GM23248 (cell line): ENCODE data around the gene NUP93. TPM values are rescaled to one million over a fixed set of nuclear protein-coding genes. Genes with fewer than 3 reads are reported as not detected.

ENCODE experiments used
- DNase-seq: peaks from one replicate; pipeline ENCODE4 v3.0.0-alpha.2; 2015
- H2AFZ ChIP-seq: fragments of 200-600 bp; sonication (generic); 2 replicates; pipeline ENCODE4 v1.6.1; 2016; ENCODE audit warnings: antibody characterized with exemption
- H3F3A ChIP-seq: fragments of 200-600 bp; sonication (generic); 2 replicates; pipeline ENCODE4 v1.6.1; 2016; ENCODE audit warnings: mild to moderate bottlenecking, antibody characterized with exemption, mixed run types; ENCODE audit not compliant: insufficient read depth
- H3K27ac ChIP-seq: fragments of 200-600 bp; sonication (generic); 2 replicates; pipeline ENCODE4 v1.5.1; 2016; ENCODE audit warnings: mild to moderate bottlenecking
- H3K27me3 ChIP-seq: fragments of 200-600 bp; sonication (generic); replicated peaks from 2 replicates; pipeline ENCODE4 v1.6.1; 2016; ENCODE audit warnings: mild to moderate bottlenecking; ENCODE audit not compliant: insufficient read depth
- H3K36me3 ChIP-seq: fragments of 200-600 bp; sonication (generic); 2 replicates; pipeline ENCODE4 v1.6.1; 2016; ENCODE audit warnings: low read depth, mild to moderate bottlenecking
- H3K4me1 ChIP-seq: fragments of 200-600 bp; sonication (generic); 2 replicates; pipeline ENCODE4 v1.6.1; 2016; ENCODE audit warnings: mild to moderate bottlenecking; ENCODE audit not compliant: insufficient read depth
- H3K4me2 ChIP-seq: fragments of 200-600 bp; sonication (generic); one replicate; pipeline ENCODE4 v1.6.1; 2016; ENCODE audit warnings: mild to moderate bottlenecking; ENCODE audit not compliant: unreplicated experiment
- H3K4me3 ChIP-seq: fragments of 200-600 bp; sonication (generic); 2 replicates; pipeline ENCODE4 v1.5.1; 2016; ENCODE audit warnings: mild to moderate bottlenecking
- H3K79me2 ChIP-seq: fragments of 200-600 bp; sonication (generic); 2 replicates; pipeline ENCODE4 v1.6.1; 2016; ENCODE audit warnings: mild to moderate bottlenecking; ENCODE audit not compliant: insufficient read depth
- H3K9ac ChIP-seq: fragments of 200-600 bp; sonication (generic); 2 replicates; pipeline ENCODE4 v1.6.1; 2016; ENCODE audit warnings: mild to moderate bottlenecking
- H3K9me2 ChIP-seq: fragments of 200-600 bp; sonication (generic); 2 replicates; pipeline ENCODE4 v1.6.1; 2016; ENCODE audit warnings: mixed run types, mild to moderate bottlenecking, moderate library complexity; ENCODE audit not compliant: insufficient read depth
- H3K9me3 ChIP-seq: fragments of 200-600 bp; sonication (generic); one replicate; pipeline ENCODE4 v1.6.1; 2017; ENCODE audit warnings: low read depth
- H4K20me1 ChIP-seq: fragments of 200-600 bp; sonication (generic); 2 replicates; pipeline ENCODE4 v1.6.0; 2016; ENCODE audit not compliant: insufficient read depth
- EZH2 ChIP-seq: fragments of 200-600 bp; sonication (generic); IDR thresholded peaks from 2 replicates; pipeline ENCODE4 v1.6.1; 2018; ENCODE audit warnings: antibody characterized with exemption, mild to moderate bottlenecking; ENCODE audit not compliant: insufficient read depth, poor library complexity, severe bottlenecking
- EZH2phosphoT487 ChIP-seq: fragments of 200-600 bp; sonication (generic); IDR thresholded peaks from 2 replicates; pipeline ENCODE4 v1.6.1; 2018; ENCODE audit warnings: antibody characterized with exemption, moderate library complexity, mild to moderate bottlenecking, low read depth; ENCODE audit not compliant: insufficient read depth
- WGBS, 2 experiments: methylation state at CpG; one replicate each; pipeline ENCODE4 v1.1.6; 2015 to 2017; ENCODE audit warnings: low lambda C conversion rate in 2 of 2, low coverage in 1 of 2; ENCODE audit errors: missing lambda C conversion rate in 2 of 2; 5-methylcytosine and 5-hydroxymethylcytosine counted together
- in situ Hi-C: fragments of 300-500 bp; cut with MboI; formaldehyde crosslinking; loops from 2 replicates; pipeline ENCODE4 v1.15.0; 2020
- polyA plus RNA-seq: library from polyadenylated mRNA; unstranded; fragments of >200 nt; fragmentation: Nextera tagmentation; extraction: Ambion mirVana; gene quantifications from 2 replicates; pipeline ENCODE4 v1.2.1, GENCODE V29; 2016
- total RNA-seq: library from RNA; depleted of rRNA; stranded (reverse); fragments of >200 nt; shearing (Covaris generic); gene quantifications from 2 replicates; pipeline ENCODE4 v1.2.3, GENCODE V29; 2014

Gene NUP93
- total and polyA plus RNA-seq, 2 experiments from 2014 or later, result 47.1 to 51.2 TPM

- no peak overlapping the region for H3K27ac ChIP-seq
- no peak overlapping the region for H2AFZ ChIP-seq
- H3K4me3 ChIP-seq, result no peak overlapping the region
- H3K9ac ChIP-seq, result no peak overlapping the region
- in situ Hi-C loops, result no loop called here
- no peaks in the 10 kb centered on the region for H3K9me3 ChIP-seq
- H3K27me3 ChIP-seq, result no peaks in the 10 kb centered on the region
- no peaks in the 10 kb centered on the region for H3K9me2 ChIP-seq
- TF ChIP-seq EZH2phosphoT487, result no peak
- TF ChIP-seq EZH2, result no peak
- H3K79me2 ChIP-seq, result no peaks in the 10 kb centered on the region
- peak; percentile 51 for DNase-seq
- no peak overlapping the region for H3K4me2 ChIP-seq
- no peaks in the 10 kb centered on the region; the same call in 1 of the 2 replicates for H3K36me3 ChIP-seq
- H3K4me1 ChIP-seq, result peaks cover 3% of the 10 kb centered on the region
- 20 to 34% methylated on average over 3 of the region's 3 CpGs for WGBS, 2 experiments
- H3F3A ChIP-seq, result 0 out of 2 replicates have a peak, but pooled peaks cover 4% of the 10 kb centered on the region
- H4K20me1 ChIP-seq, result no peaks in the 10 kb centered on the region
These were observed 94.4 kb downstream of the NUP93 start for GRCh38 chr16:56824331-56824730.

- in situ Hi-C loops, result no loop called here
- H3K36me3 ChIP-seq, result no peaks in the 10 kb centered on the region; the same call in 1 of the 2 replicates
These were observed 94.9 kb downstream of the NUP93 start for GRCh38 chr16:56824804-56825203.

GRCh38 chr16:56825826-56826225, 95.9 kb downstream of the NUP93 start:
- DNase-seq, result peak; percentile 33
- Histone ChIP-seq H3F3A (0 out of 2 replicates have a peak, but pooled peaks cover 4% of the 10 kb centered on the region), H3K9me2 (no peaks in the 10 kb centered on the region), H3K4me2 (no peak overlapping the region), H2AFZ (no peak overlapping the region), H3K27ac (0 out of 2 replicates have a peak overlapping the region, but pooled peaks have one; percentile 22), H3K4me1 (peaks cover 9% of the 10 kb centered on the region), H4K20me1 (no peaks in the 10 kb centered on the region), H3K79me2 (no peaks in the 10 kb centered on the region), H3K27me3 (no peaks in the 10 kb centered on the region), H3K36me3 (no peaks in the 10 kb centered on the region), H3K9ac (no peak overlapping the region), H3K9me3 (no peaks in the 10 kb centered on the region), H3K4me3 (no peak overlapping the region)
- in situ Hi-C loops, result no loop called here
- no peak for TF ChIP-seq EZH2
- no peak for TF ChIP-seq EZH2phosphoT487

More at GRCh38 chr16:56824804-56825203, 94.9 kb downstream of the NUP93 start:
- Histone ChIP-seq H3K9me3 (no peaks in the 10 kb centered on the region), H3K27me3 (no peaks in the 10 kb centered on the region), H3K4me3 (no peak overlapping the region), H3K4me1 (peaks cover 3% of the 10 kb centered on the region), H3F3A (0 out of 2 replicates have a peak, but pooled peaks cover 4% of the 10 kb centered on the region), H3K9me2 (no peaks in the 10 kb centered on the region), H3K9ac (no peak overlapping the region), H3K4me2 (no peak overlapping the region), H3K27ac (no peak overlapping the region), H3K79me2 (no peaks in the 10 kb centered on the region), H4K20me1 (no peaks in the 10 kb centered on the region), H2AFZ (no peak overlapping the region)
- WGBS, 2 experiments, result 92 to 94% methylated on average over 3 of the region's 3 CpGs
- no peak for DNase-seq
- TF ChIP-seq EZH2, result no peak
- no peak for TF ChIP-seq EZH2phosphoT487

- no peak overlapping the region for H3K9ac ChIP-seq
- no peak overlapping the region for H3K4me2 ChIP-seq
- no peak for DNase-seq
- TF ChIP-seq EZH2phosphoT487 (no peak), EZH2 (no peak)
- 0 out of 2 replicates have a peak, but pooled peaks cover 4% of the 10 kb centered on the region for H3F3A ChIP-seq
- H3K27ac ChIP-seq, result no peak overlapping the region
- H3K36me3 ChIP-seq, result peaks cover 8% of the 10 kb centered on the region; the same call in 1 of the 2 replicates
- H3K4me3 ChIP-seq, result no peak overlapping the region
- H3K9me2 ChIP-seq, result no peaks in the 10 kb centered on the region
- no peaks in the 10 kb centered on the region for H3K79me2 ChIP-seq
- H4K20me1 ChIP-seq, result no peaks in the 10 kb centered on the region
- in situ Hi-C loops, result no loop called here
- 100% methylated on average over 1 of the region's 1 CpG for WGBS, 2 experiments
- H3K9me3 ChIP-seq, result no peaks in the 10 kb centered on the region
- H2AFZ ChIP-seq, result no peak overlapping the region
- no peaks in the 10 kb centered on the region for H3K27me3 ChIP-seq
- peaks cover 11% of the 10 kb centered on the region for H3K4me1 ChIP-seq
These were observed 98.7 kb downstream of the NUP93 start for GRCh38 chr16:56828647-56829046.

GRCh38 chr16:56830669-56831068, 100.7 kb downstream of the NUP93 start:
- Histone ChIP-seq H3K9me2 (no peaks in the 10 kb centered on the region), H3K4me2 (no peak overlapping the region), H4K20me1 (no peaks in the 10 kb centered on the region), H3K9me3 (no peaks in the 10 kb centered on the region), H3K79me2 (no peaks in the 10 kb centered on the region), H3F3A (0 out of 2 replicates have a peak, but pooled peaks cover 4% of the 10 kb centered on the region), H2AFZ (no peak overlapping the region), H3K27me3 (no peaks in the 10 kb centered on the region), H3K4me3 (no peak overlapping the region), H3K36me3 (peaks cover 21% of the 10 kb centered on the region), H3K27ac (no peak overlapping the region), H3K9ac (no peak overlapping the region), H3K4me1 (peaks cover 9% of the 10 kb centered on the region)
- TF ChIP-seq EZH2phosphoT487 (no peak), EZH2 (no peak)
- 56 to 66% methylated on average over 2 of the region's 2 CpGs for WGBS, 2 experiments
- in situ Hi-C loops, result no loop called here
- DNase-seq, result peak; percentile 54
